T-helper 2 cell treated with Interferon-gamma antibody and Interleukin-4, amounts not matched to agents 5 μg/mL and 100 μg/mL, for 36 hours (primary cell): ENCODE measurements around the gene AFM.

Experiments used
- DNase-seq: peaks from one replicate; pipeline ENCODE4 v3.0.0; 2021; ENCODE audit warnings: low spot score
- H3K27ac Mint-ChIP-seq: one replicate; pipeline ENCODE4 v1.8.0; 2021; ENCODE audit warnings: mild to moderate bottlenecking, mixed read lengths
- H3K27me3 Mint-ChIP-seq: one replicate; pipeline ENCODE4 v1.8.0; 2021; ENCODE audit warnings: low read depth, mixed read lengths
- H3K36me3 Mint-ChIP-seq: one replicate; pipeline ENCODE4 v1.8.0; 2021; ENCODE audit warnings: low read depth, mixed read lengths
- H3K4me1 Mint-ChIP-seq: one replicate; pipeline ENCODE4 v1.8.0; 2021; ENCODE audit warnings: low read depth, mixed read lengths
- H3K4me3 Mint-ChIP-seq: one replicate; pipeline ENCODE4 v1.8.0; 2022; ENCODE audit warnings: mild to moderate bottlenecking, moderate library complexity, mixed read lengths
- H3K9me3 Mint-ChIP-seq: one replicate; pipeline ENCODE4 v1.8.0; 2021; ENCODE audit warnings: mixed read lengths

AFM gene

GRCh38 chr4:73443224-73443623, 38.3 kb upstream of the AFM start:
- Mint-ChIP-seq H3K9me3 (no peaks in the 10 kb centered on the region), H3K4me1 (no peaks in the 10 kb centered on the region), H3K27ac (no peak overlapping the region), H3K27me3 (peaks cover 4% of the 10 kb centered on the region), H3K4me3 (no peak overlapping the region), H3K36me3 (no peaks in the 10 kb centered on the region)
- no peak for DNase-seq

GRCh38 chr4:73445383-73446335, 35.9 kb upstream of the AFM start:
- Mint-ChIP-seq H3K4me1 (no peaks in the 10 kb centered on the region), H3K4me3 (no peak overlapping the region), H3K36me3 (no peaks in the 10 kb centered on the region), H3K9me3 (no peaks in the 10 kb centered on the region), H3K27ac (no peak overlapping the region), H3K27me3 (peaks cover 4% of the 10 kb centered on the region)
- DNase-seq, result no peak

GRCh38 chr4:73446336-73446938, 35.1 kb upstream of the AFM start:
- no peak overlapping the region for H3K27ac Mint-ChIP-seq
- no peaks in the 10 kb centered on the region for H3K36me3 Mint-ChIP-seq

GRCh38 chr4:73447671-73448070, 33.9 kb upstream of the AFM start:
- no peaks in the 10 kb centered on the region for H3K36me3 Mint-ChIP-seq
- no peaks in the 10 kb centered on the region for H3K4me1 Mint-ChIP-seq
- no peak overlapping the region for H3K4me3 Mint-ChIP-seq
- no peak for DNase-seq
- no peak overlapping the region for H3K27ac Mint-ChIP-seq
- no peaks in the 10 kb centered on the region for H3K9me3 Mint-ChIP-seq
- peaks cover 4% of the 10 kb centered on the region for H3K27me3 Mint-ChIP-seq

More at GRCh38 chr4:73446336-73446938, 35.1 kb upstream of the AFM start:
- no peaks in the 10 kb centered on the region for H3K4me1 Mint-ChIP-seq
- no peak for DNase-seq
- H3K4me3 Mint-ChIP-seq, result no peak overlapping the region
- H3K27me3 Mint-ChIP-seq, result peaks cover 4% of the 10 kb centered on the region
- no peaks in the 10 kb centered on the region for H3K9me3 Mint-ChIP-seq

GRCh38 chr4:73448448-73449203, 32.9 kb upstream of the AFM start:
- no peak for DNase-seq
- no peak overlapping the region for H3K27ac Mint-ChIP-seq
- H3K36me3 Mint-ChIP-seq, result no peaks in the 10 kb centered on the region
- peaks cover 4% of the 10 kb centered on the region for H3K27me3 Mint-ChIP-seq
- H3K4me3 Mint-ChIP-seq, result no peak overlapping the region
- H3K9me3 Mint-ChIP-seq, result no peaks in the 10 kb centered on the region
- no peaks in the 10 kb centered on the region for H3K4me1 Mint-ChIP-seq

GRCh38 chr4:73450398-73451004, 31.0 kb upstream of the AFM start:
- no peaks in the 10 kb centered on the region for H3K36me3 Mint-ChIP-seq
- no peaks in the 10 kb centered on the region for H3K4me1 Mint-ChIP-seq
- H3K9me3 Mint-ChIP-seq, result no peaks in the 10 kb centered on the region
- H3K27ac Mint-ChIP-seq, result no peak overlapping the region
- no peak overlapping the region for H3K4me3 Mint-ChIP-seq
- H3K27me3 Mint-ChIP-seq, result peaks cover 4% of the 10 kb centered on the region
- no peak for DNase-seq

- H3K4me3 Mint-ChIP-seq, result no peak overlapping the region
- no peak overlapping the region for H3K27ac Mint-ChIP-seq
- H3K36me3 Mint-ChIP-seq, result no peaks in the 10 kb centered on the region
- H3K4me1 Mint-ChIP-seq, result no peaks in the 10 kb centered on the region
- no peaks in the 10 kb centered on the region for H3K9me3 Mint-ChIP-seq
- H3K27me3 Mint-ChIP-seq, result peaks cover 3% of the 10 kb centered on the region
- no peak for DNase-seq
These were observed 30.1 kb upstream of the AFM start for GRCh38 chr4:73451404-73451803.

- Mint-ChIP-seq H3K4me1 (no peaks in the 10 kb centered on the region), H3K9me3 (no peaks in the 10 kb centered on the region), H3K4me3 (no peak overlapping the region), H3K27ac (no peak overlapping the region), H3K27me3 (no peaks in the 10 kb centered on the region), H3K36me3 (no peaks in the 10 kb centered on the region)
- DNase-seq, result no peak
These were observed 29.4 kb upstream of the AFM start for GRCh38 chr4:73451981-73452747.

- H3K4me1 Mint-ChIP-seq, result no peaks in the 10 kb centered on the region
These were observed 28.4 kb upstream of the AFM start for GRCh38 chr4:73452953-73453700.

GRCh38 chr4:73453701-73454005, 27.9 kb upstream of the AFM start:
- H3K27ac Mint-ChIP-seq, result no peak overlapping the region
- DNase-seq, result no peak
- no peaks in the 10 kb centered on the region for H3K9me3 Mint-ChIP-seq
- no peak overlapping the region for H3K4me3 Mint-ChIP-seq
- no peaks in the 10 kb centered on the region for H3K36me3 Mint-ChIP-seq
- H3K4me1 Mint-ChIP-seq, result no peaks in the 10 kb centered on the region
- no peaks in the 10 kb centered on the region for H3K27me3 Mint-ChIP-seq

More at GRCh38 chr4:73452953-73453700, 28.4 kb upstream of the AFM start:
- Mint-ChIP-seq H3K27ac (no peak overlapping the region), H3K36me3 (no peaks in the 10 kb centered on the region), H3K9me3 (no peaks in the 10 kb centered on the region), H3K4me3 (no peak overlapping the region), H3K27me3 (no peaks in the 10 kb centered on the region)
- no peak for DNase-seq

- no peaks in the 10 kb centered on the region for H3K4me1 Mint-ChIP-seq
- DNase-seq, result no peak
- no peaks in the 10 kb centered on the region for H3K9me3 Mint-ChIP-seq
- H3K36me3 Mint-ChIP-seq, result no peaks in the 10 kb centered on the region
- H3K4me3 Mint-ChIP-seq, result no peak overlapping the region
- no peak overlapping the region for H3K27ac Mint-ChIP-seq
- H3K27me3 Mint-ChIP-seq, result no peaks in the 10 kb centered on the region
These were observed 26.6 kb upstream of the AFM start for GRCh38 chr4:73454920-73455319.

GRCh38 chr4:73456177-73457022, 25.1 kb upstream of the AFM start:
- no peaks in the 10 kb centered on the region for H3K9me3 Mint-ChIP-seq
- H3K4me1 Mint-ChIP-seq, result no peaks in the 10 kb centered on the region

More at GRCh38 chr4:73456177-73457022, 25.1 kb upstream of the AFM start:
- H3K27me3 Mint-ChIP-seq, result no peaks in the 10 kb centered on the region
- H3K4me3 Mint-ChIP-seq, result no peak overlapping the region
- no peaks in the 10 kb centered on the region for H3K36me3 Mint-ChIP-seq
- no peak for DNase-seq
- H3K27ac Mint-ChIP-seq, result no peak overlapping the region
